ENCODE results near the gene GMPR. TPM values are rescaled to one million over a fixed set of nuclear protein-coding genes. Genes with fewer than 3 reads are reported as not detected.

The GMPR gene
- total RNA-seq, 1 experiment from 2014 or later = 2.0 TPM

DNA sequence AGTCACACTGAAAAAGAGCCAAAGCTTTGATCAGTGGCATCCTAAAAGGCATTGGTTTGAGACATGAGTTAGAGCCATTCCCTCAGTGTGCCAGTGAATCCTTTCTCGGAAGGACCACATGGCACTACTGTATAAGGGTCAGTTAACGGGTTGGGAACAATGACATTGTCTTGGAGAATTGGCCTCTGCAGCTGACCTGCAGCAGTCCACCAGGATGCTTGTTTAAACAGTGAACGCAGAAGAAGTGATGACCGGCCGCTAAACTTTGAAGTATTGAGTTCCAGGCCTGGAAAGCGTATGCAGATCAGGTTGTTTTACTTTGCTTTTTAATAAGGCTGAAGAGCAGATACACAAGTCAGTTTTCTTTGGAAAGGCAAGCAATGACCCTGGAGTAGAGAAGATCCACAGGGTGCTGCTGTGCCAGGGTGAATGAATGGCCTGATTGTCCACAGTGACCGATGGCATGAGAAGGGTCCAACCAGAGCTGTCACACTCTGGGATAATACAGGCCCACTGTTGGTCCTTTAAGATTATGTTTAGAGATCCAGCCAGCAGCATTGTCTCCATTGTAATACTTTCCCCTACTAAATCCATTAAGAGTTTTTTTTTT lies 57.8 kb downstream of the GMPR start:
- Histone ChIP-seq H3K27ac (no peak overlapping the region), H3K9me2 (ENCODE audit: insufficient read depth) (no peaks in the 10 kb centered on the region), H3K4me3 (no peak overlapping the region), H3K9me3 (ENCODE audit: insufficient read depth, low read depth) (no peaks in the 10 kb centered on the region), H3F3A (ENCODE audit: insufficient read depth, low read depth) (no peaks in the 10 kb centered on the region), H3K27me3 (ENCODE audit: insufficient read depth, low read depth) (no peaks in the 10 kb centered on the region), H3K4me1 (replicated peaks; ENCODE audit: insufficient read depth) (no peaks in the 10 kb centered on the region), H3K79me2 (ENCODE audit: low read depth) (no peaks in the 10 kb centered on the region), H2AFZ (no peak overlapping the region), H3K36me3 (ENCODE audit: low read depth) (no peaks in the 10 kb centered on the region), H4K20me1 (ENCODE audit: insufficient read depth) (no peaks in the 10 kb centered on the region), H3K4me2 (no peak overlapping the region)
- no peak for DNase-seq
- intact Hi-C loops (cut with micrococcal nuclease; ENCODE audit: unreplicated experiment) = no loop called here
- no peak for TF ChIP-seq EZH2 (IDR thresholded peaks at IDR 0.05; ENCODE audit: low read depth)
- TF ChIP-seq, protein P1, sequence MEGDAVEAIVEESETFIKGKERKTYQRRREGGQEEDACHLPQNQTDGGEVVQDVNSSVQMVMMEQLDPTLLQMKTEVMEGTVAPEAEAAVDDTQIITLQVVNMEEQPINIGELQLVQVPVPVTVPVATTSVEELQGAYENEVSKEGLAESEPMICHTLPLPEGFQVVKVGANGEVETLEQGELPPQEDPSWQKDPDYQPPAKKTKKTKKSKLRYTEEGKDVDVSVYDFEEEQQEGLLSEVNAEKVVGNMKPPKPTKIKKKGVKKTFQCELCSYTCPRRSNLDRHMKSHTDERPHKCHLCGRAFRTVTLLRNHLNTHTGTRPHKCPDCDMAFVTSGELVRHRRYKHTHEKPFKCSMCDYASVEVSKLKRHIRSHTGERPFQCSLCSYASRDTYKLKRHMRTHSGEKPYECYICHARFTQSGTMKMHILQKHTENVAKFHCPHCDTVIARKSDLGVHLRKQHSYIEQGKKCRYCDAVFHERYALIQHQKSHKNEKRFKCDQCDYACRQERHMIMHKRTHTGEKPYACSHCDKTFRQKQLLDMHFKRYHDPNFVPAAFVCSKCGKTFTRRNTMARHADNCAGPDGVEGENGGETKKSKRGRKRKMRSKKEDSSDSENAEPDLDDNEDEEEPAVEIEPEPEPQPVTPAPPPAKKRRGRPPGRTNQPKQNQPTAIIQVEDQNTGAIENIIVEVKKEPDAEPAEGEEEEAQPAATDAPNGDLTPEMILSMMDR (conservative IDR thresholded peaks at IDR 0.05) = no peak
- BruUV-seq (replicated peaks) = no TSS peak
- ChIA-PET POLR2A (ENCODE audit: unreplicated experiment) (no interaction called here), CTCF (interaction anchor here (0.7 kb wide), 1 partner anchor 58 kb away, joined by 6 read pairs; no protein-coding TSS in a partner anchor)

DNA sequence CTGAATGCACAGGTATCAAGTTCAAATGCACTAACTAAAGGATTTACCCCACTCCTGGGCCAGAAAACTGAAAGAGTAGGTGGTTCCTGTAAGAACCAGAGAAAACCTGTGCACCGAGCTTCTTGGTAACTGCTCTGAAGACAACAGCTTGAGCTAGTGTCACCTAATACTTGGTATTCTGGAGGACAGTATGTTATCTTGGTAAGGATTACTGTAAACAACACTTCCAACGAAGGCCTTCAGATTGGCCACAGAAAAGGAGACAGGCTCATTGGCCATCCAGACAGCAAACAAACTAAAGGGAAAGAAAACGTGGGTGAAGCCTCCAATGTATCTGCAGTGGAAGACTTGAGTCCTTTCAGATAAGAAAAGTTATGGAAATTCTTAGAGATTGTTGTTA lies 61.5 kb downstream of the GMPR start:
- no peaks in the 10 kb centered on the region for H3K36me3 ChIP-seq (ENCODE audit: low read depth)
- H3K79me2 ChIP-seq (ENCODE audit: low read depth) = no peaks in the 10 kb centered on the region
- no peaks in the 10 kb centered on the region for H3K9me3 ChIP-seq (ENCODE audit: insufficient read depth, low read depth)
- DNase-seq = no peak
- H3K9me2 ChIP-seq (ENCODE audit: insufficient read depth) = no peaks in the 10 kb centered on the region
- no peaks in the 10 kb centered on the region for H3K4me1 ChIP-seq (replicated peaks; ENCODE audit: insufficient read depth)
- no peak overlapping the region for H3K4me2 ChIP-seq
- no peak overlapping the region for H3K4me3 ChIP-seq
- ChIA-PET CTCF (no interaction called here), POLR2A (ENCODE audit: unreplicated experiment) (no interaction called here)
- TF ChIP-seq, protein P1 (conservative IDR thresholded peaks at IDR 0.05) = no peak
- no peak for TF ChIP-seq EZH2 (IDR thresholded peaks at IDR 0.05; ENCODE audit: low read depth)
- intact Hi-C loops (cut with micrococcal nuclease; ENCODE audit: unreplicated experiment) = no loop called here
- H3K27ac ChIP-seq = no peak overlapping the region
- no peak overlapping the region for H2AFZ ChIP-seq
- H3K27me3 ChIP-seq (ENCODE audit: insufficient read depth, low read depth) = no peaks in the 10 kb centered on the region
- no peaks in the 10 kb centered on the region for H3F3A ChIP-seq (ENCODE audit: insufficient read depth, low read depth)
- no peaks in the 10 kb centered on the region for H4K20me1 ChIP-seq (ENCODE audit: insufficient read depth)
- no TSS peak for BruUV-seq (replicated peaks)

- intact Hi-C loops (cut with micrococcal nuclease; ENCODE audit: unreplicated experiment) = no loop called here
- Histone ChIP-seq H3K4me3 (no peak overlapping the region), H3K36me3 (ENCODE audit: low read depth) (no peaks in the 10 kb centered on the region), H3F3A (ENCODE audit: insufficient read depth, low read depth) (no peaks in the 10 kb centered on the region), H3K4me2 (no peak overlapping the region), H3K27me3 (ENCODE audit: insufficient read depth, low read depth) (no peaks in the 10 kb centered on the region), H3K9me3 (ENCODE audit: insufficient read depth, low read depth) (no peaks in the 10 kb centered on the region), H2AFZ (no peak overlapping the region), H3K79me2 (ENCODE audit: low read depth) (no peaks in the 10 kb centered on the region), H3K4me1 (replicated peaks; ENCODE audit: insufficient read depth) (no peaks in the 10 kb centered on the region), H4K20me1 (ENCODE audit: insufficient read depth) (no peaks in the 10 kb centered on the region), H3K9me2 (ENCODE audit: insufficient read depth) (no peaks in the 10 kb centered on the region), H3K27ac (no peak overlapping the region)
- TF ChIP-seq EZH2 (IDR thresholded peaks at IDR 0.05; ENCODE audit: low read depth) = no peak
- TF ChIP-seq, protein P1 (conservative IDR thresholded peaks at IDR 0.05) = no peak
- no TSS peak for BruUV-seq (replicated peaks)
- CTCF ChIA-PET = no interaction called here
- POLR2A ChIA-PET (ENCODE audit: unreplicated experiment) = no interaction called here
- DNase-seq = no peak
Measured at GRCh38 chr6:16301511-16301910, 63.1 kb downstream of the GMPR start.

Measured in PC-9 (cell line).